SK-N-SH treated with all-trans-retinoic acid at 6 μM for 48 hours (cell line): Measurements from ENCODE around the gene PREB.
A peak's percentile ranks its signal among the peaks of the same experiment; 100 is the strongest.

Experiments
- ATAC-seq: fragments of 200-7000 bp; cut with Tn5 transposase; 3 replicates; pipeline ENCODE4 v1.9.1; 2020; ENCODE audit warnings: mild to moderate bottlenecking, moderate library complexity
- ARNTL ChIP-seq: fragments of 450-650 bp; formaldehyde crosslinking; IDR thresholded peaks from 2 replicates; pipeline ENCODE4 v1.5.0; 2020; ENCODE audit warnings: low read depth, mild to moderate bottlenecking, moderate library complexity, borderline replicate concordance
- BACH2 ChIP-seq: fragments of 250-450 bp; sonication (Bioruptor Pico); IDR thresholded peaks from 2 replicates; pipeline ENCODE4 v1.9.0; 2021; ENCODE audit warnings: mild to moderate bottlenecking, borderline replicate concordance
- ESRRG ChIP-seq: fragments of 250-450 bp; sonication (Bioruptor Pico); IDR thresholded peaks from 2 replicates; pipeline ENCODE4 v1.6.1; 2021; ENCODE audit warnings: mild to moderate bottlenecking
- ISL1 ChIP-seq: fragments of 250-450 bp; sonication (Bioruptor Pico); IDR thresholded peaks from 2 replicates; pipeline ENCODE4 v2.1.2; 2022; ENCODE audit warnings: mild to moderate bottlenecking, moderate library complexity
- OSR1 ChIP-seq: fragments of 250-450 bp; sonication (Bioruptor Pico); IDR thresholded peaks from 2 replicates; pipeline ENCODE4 v1.8.0; 2022; ENCODE audit warnings: moderate library complexity, mild to moderate bottlenecking, inconsistent platforms
- PPARA ChIP-seq: fragments of 250-450 bp; sonication (Bioruptor Pico); IDR thresholded peaks from 2 replicates; pipeline ENCODE4 v1.5.0; 2020; ENCODE audit warnings: mild to moderate bottlenecking, borderline replicate concordance
- RARB ChIP-seq: fragments of 250-450 bp; sonication (Bioruptor Pico); IDR thresholded peaks from 2 replicates; pipeline ENCODE4 v1.8.0; 2021; ENCODE audit warnings: mild to moderate bottlenecking, moderate library complexity
- TOX ChIP-seq: fragments of 250-450 bp; sonication (Bioruptor Pico); IDR thresholded peaks from 2 replicates; pipeline ENCODE4 v1.8.0; 2021; ENCODE audit warnings: mild to moderate bottlenecking, moderate library complexity, borderline replicate concordance
- ZC3H10 ChIP-seq: fragments of 250-450 bp; sonication (Bioruptor Pico); IDR thresholded peaks from 2 replicates; pipeline ENCODE4 v1.5.1; 2021; ENCODE audit warnings: mild to moderate bottlenecking, moderate library complexity
- ZFP3 ChIP-seq: fragments of 250-450 bp; sonication (Bioruptor Pico); IDR thresholded peaks from 2 replicates; pipeline ENCODE4 v1.5.0; 2020; ENCODE audit warnings: mild to moderate bottlenecking, moderate library complexity
- ZFP30 ChIP-seq: fragments of 450-650 bp; formaldehyde crosslinking; IDR thresholded peaks from 2 replicates; pipeline ENCODE4 v1.5.0; 2022; ENCODE audit warnings: mild to moderate bottlenecking, moderate library complexity
- ZNF565 ChIP-seq: fragments of 450-650 bp; formaldehyde crosslinking; conservative IDR thresholded peaks from 2 replicates; pipeline ENCODE4 v1.5.0; 2020; ENCODE audit warnings: low read depth, mild to moderate bottlenecking, moderate library complexity
- ZNF70 ChIP-seq: fragments of 450-650 bp; formaldehyde crosslinking; IDR thresholded peaks from 2 replicates; pipeline ENCODE4 v1.5.0; 2020; ENCODE audit warnings: mild to moderate bottlenecking, moderate library complexity
- ZNF8 ChIP-seq: fragments of 450-650 bp; formaldehyde crosslinking; IDR thresholded peaks from 2 replicates; pipeline ENCODE4 v1.5.0; 2020; ENCODE audit warnings: mild to moderate bottlenecking, moderate library complexity
- TF ChIP-seq, protein P1 (sequence below): fragments of 250-450 bp; sonication (Bioruptor Pico); IDR thresholded peaks from 2 replicates; pipeline ENCODE4 v1.8.0; 2021; ENCODE audit warnings: low read depth, mild to moderate bottlenecking, moderate library complexity, borderline replicate concordance
- TF ChIP-seq, protein P2 (sequence below): fragments of 250-450 bp; sonication (Bioruptor Pico); IDR thresholded peaks from 2 replicates; pipeline ENCODE4 v1.5.1; 2021; ENCODE audit warnings: mild to moderate bottlenecking, moderate library complexity

The PREB gene

DNA sequence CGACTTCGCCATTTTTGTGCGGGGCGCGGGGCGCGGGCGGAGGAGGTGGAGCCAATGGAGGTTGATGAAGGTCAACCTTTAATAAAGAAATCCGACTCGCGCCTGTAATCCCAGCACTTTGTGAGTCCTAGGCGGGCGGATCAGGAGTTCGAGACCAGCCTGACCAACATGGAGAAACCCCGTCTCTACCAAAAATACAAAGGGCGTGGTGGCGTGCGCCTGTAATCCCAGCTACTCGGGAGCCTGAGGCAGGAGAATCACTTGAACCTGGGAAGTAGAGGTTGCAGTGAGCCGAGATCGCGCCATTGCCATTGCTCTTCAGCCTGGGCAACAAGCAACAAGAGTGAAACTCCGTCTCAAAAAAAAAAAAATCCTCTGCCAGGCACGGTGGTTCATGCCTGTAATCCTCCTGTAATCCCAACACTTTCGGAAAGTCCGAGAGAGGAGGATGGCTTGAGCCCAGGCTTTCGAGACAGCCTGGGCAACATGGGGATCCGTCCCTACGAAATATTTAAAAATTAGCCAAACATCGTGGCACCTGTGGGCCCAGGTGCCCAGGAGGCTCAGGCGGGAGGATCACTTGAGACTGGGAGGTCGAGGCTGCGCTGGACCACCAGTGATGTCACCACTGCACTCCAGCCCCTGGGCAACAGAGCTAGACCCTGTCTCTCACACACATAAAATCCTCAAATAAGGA, 493 bp upstream of the PREB start:
- no peak for TF ChIP-seq BACH2 (CRISPR knock-in tag)
- TF ChIP-seq, protein P1, sequence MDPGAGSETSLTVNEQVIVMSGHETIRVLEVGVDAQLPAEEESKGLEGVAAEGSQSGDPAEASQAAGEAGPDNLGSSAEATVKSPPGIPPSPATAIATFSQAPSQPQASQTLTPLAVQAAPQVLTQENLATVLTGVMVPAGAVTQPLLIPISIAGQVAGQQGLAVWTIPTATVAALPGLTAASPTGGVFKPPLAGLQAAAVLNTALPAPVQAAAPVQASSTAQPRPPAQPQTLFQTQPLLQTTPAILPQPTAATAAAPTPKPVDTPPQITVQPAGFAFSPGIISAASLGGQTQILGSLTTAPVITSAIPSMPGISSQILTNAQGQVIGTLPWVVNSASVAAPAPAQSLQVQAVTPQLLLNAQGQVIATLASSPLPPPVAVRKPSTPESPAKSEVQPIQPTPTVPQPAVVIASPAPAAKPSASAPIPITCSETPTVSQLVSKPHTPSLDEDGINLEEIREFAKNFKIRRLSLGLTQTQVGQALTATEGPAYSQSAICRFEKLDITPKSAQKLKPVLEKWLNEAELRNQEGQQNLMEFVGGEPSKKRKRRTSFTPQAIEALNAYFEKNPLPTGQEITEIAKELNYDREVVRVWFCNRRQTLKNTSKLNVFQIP (CRISPR knock-in tag): no peak
- no peak for TF ChIP-seq ZFP30 (CRISPR knock-in tag)
- ATAC-seq: no peak

DNA sequence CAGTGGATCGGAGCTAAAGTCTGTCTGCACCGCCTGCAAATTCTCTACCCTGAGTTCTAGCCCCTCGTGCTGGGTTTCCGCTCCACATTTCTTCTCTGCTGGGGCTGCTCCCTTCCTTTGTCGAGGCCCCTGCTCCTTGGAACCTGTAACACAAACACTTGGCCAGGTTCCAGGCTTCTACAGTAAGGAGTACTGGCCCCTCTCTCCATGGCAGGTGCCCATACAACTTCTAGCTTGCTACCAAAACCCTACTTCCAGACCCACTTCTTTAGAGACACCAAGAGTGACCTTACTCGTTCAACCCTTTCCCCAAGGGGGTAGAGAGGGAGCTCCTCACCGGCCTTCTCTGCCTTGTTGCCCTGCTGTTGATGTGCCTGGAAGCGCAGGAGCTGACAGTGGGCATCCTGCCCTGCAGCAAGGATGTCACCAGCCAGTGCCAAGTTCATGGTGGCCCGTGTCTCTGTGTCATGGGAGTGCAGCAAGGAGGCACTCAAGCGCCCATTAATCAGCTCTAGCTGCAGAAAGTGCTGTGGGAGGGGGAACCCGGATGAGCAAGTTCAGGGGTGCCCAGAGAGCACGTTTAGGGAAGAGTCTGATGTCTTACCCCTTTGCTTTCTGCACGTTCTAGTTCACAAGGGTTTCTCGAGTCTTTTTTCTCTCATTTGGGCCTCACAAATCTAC, 1.1 kb downstream of the PREB start:
- ATAC-seq: no peak
- TF ChIP-seq ZFP3 (CRISPR knock-in tag) (peak; percentile 74; the same call in 1 of the 2 replicates), OSR1 (no peak), ARNTL (CRISPR knock-in tag) (no peak), ZNF8 (CRISPR knock-in tag) (no peak), RARB (no peak)
- TF ChIP-seq, protein P1 (CRISPR knock-in tag): no peak
- TF ChIP-seq, protein P2, sequence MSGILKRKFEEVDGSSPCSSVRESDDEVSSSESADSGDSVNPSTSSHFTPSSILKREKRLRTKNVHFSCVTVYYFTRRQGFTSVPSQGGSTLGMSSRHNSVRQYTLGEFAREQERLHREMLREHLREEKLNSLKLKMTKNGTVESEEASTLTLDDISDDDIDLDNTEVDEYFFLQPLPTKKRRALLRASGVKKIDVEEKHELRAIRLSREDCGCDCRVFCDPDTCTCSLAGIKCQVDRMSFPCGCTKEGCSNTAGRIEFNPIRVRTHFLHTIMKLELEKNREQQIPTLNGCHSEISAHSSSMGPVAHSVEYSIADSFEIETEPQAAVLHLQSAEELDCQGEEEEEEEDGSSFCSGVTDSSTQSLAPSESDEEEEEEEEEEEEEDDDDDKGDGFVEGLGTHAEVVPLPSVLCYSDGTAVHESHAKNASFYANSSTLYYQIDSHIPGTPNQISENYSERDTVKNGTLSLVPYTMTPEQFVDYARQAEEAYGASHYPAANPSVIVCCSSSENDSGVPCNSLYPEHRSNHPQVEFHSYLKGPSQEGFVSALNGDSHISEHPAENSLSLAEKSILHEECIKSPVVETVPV (CRISPR knock-in tag): no peak

DNA sequence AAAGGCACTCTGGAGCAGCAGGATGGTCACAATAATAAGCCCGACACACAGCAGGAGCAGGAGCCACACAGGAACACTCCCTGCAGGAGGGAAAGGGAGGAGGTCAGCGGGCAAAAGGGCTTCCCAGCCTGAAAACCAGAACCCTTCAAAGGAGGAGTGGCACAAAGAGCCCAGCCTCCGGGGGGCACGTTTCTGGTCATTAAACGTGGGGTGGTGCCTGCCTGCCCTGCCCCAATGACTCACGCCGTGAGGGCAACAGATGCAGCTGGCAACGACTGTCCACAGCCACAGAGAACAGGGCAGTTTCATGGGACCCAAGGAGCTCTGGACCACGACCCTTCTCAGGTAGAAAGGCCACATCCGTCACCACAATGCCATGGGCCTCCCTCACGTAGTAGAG, 3.0 kb downstream of the PREB start:
- TF ChIP-seq ZC3H10 (no peak), ZNF70 (CRISPR knock-in tag) (no peak), PPARA (CRISPR knock-in tag) (no peak), ESRRG (CRISPR knock-in tag) (no peak)
- TF ChIP-seq, protein P1 (CRISPR knock-in tag): no peak
- no peak for ATAC-seq

DNA sequence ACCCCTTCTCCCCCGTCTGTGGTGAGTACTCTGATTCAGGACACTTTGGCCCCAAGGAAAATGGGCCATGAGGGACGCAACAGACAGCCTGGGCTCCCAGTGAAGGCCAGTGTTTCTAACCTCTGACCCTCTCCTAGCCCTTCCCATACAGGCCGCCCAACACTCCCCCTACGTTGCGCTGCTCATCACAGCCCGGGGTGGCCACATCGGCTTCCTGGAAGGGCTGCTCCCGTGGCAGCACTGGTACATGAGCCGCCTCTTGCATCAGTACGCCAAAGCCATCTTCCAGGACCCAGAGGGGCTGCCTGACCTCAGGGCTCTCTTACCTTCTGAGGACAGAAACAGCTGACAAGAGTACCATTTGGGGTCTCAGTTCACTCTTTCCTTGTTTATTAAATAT, 4.0 kb downstream of the PREB start:
- no peak for ATAC-seq
- TF ChIP-seq TOX (CRISPR knock-in tag) (no peak), ZFP3 (CRISPR knock-in tag) (no peak)

DNA sequence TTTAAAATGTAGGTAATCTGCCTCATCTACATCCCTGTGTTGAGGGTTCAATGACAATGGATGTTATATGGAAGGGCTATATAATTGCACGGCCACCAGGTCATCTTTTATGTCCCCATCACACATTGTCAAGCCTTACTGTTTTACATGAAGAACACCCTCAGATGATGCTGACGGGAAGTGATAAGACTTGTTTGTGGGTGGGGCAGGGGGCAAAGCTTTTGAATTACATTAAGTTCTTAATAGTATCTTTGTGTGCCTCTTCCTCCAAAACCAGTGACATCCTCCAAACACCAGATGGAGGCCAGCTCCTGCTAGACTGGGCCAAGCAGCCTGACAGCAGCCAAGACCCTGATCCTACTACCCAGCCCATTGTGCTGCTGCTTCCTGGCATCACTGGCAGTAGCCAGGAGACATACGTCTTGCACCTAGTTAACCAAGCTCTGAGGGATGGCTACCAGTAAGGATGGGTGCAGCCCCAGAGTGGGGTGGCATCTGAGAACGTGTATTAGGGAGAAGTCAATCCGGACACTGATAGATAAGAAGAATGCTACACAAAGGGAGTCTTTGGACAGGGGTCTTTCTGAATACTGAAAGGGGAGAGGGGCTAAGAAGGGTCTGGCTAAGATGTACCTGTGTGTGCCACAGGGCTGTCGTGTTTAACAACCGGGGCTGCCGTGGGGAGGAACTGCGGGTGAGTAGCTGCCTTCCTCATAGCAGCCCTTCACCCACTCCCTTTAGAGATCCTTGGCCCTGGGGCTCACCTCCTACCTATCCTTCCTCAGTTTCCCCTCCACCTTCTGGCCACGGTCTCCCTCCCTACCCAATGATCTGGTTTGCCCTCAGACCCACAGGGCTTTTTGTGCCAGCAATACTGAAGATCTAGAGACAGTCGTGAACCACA, 5.5 kb downstream of the PREB start:
- TF ChIP-seq BACH2 (CRISPR knock-in tag) (no peak), ISL1 (no peak), ZNF565 (CRISPR knock-in tag) (no peak), ZC3H10 (no peak)
- ATAC-seq: no peak
